ENCODE data around the gene CYP2C8.

Gene CYP2C8

DNA sequence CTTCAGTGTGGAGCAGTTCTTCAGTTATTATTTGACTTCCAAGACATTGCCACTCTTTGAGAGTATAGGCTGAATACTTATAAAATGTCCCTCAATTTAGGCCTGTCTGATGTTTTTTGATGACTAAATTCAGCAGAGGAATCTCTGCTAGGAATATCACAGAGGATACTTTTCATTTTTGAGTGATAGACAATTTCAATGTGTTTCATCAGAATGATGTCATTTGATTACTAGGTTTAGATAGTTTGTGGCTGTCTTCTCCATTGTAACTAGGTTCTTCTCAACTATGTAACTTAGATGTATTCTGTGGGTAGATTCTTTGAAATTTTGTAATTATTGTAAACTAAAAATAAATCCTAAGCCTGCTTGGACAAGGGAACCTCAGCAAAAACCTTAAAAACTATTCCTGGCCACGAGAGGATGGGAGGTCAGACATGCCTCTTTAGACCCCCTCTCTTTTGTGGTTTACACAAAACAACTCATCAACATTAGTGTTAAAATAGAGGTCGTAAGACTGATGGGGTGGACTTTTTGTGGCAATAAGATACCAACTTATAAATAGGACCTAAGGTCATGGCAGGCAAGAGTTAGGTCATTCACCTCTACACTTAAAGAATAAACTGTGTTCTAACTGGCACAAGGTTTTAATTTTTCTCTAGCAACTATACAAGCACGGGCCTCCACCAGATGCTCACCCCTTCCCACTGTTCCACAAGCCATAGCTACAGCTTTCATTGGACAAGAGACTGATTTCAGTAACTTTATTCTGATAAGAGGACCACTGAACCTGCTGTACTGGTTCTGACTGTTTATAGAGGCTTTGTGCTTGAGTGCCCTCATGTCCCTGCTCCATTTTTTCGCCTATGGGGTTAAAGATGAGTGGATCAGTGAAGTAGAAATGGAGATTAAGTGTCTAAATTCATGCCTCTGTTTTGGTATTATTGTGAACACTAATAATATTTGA is 33.7 kb downstream of the CYP2C8 start:
- FAIRE-seq, result no peak
- TF ChIP-seq TAF1 (IDR thresholded peaks at IDR 0.05; ENCODE audit: borderline replicate concordance, low read depth, low read length), result no peak
- TF ChIP-seq POLR2A (IDR thresholded peaks at IDR 0.05; ENCODE audit: low read depth, low read length), result no peak
- no peak for TF ChIP-seq POLR2AphosphoS5 (IDR thresholded peaks at IDR 0.05; ENCODE audit: low read depth, low read length)
- no peak for DNase-seq (ENCODE audit: insufficient read length)

GRCh38 chr10:95034401-95034800 is 34.9 kb downstream of the CYP2C8 start:
- no peak for FAIRE-seq
- no peak for DNase-seq (ENCODE audit: insufficient read length)
- TF ChIP-seq POLR2AphosphoS5 (IDR thresholded peaks at IDR 0.05; ENCODE audit: low read depth, low read length) (no peak), TAF1 (IDR thresholded peaks at IDR 0.05; ENCODE audit: borderline replicate concordance, low read depth, low read length) (no peak), POLR2A (IDR thresholded peaks at IDR 0.05; ENCODE audit: low read depth, low read length) (no peak)

DNA sequence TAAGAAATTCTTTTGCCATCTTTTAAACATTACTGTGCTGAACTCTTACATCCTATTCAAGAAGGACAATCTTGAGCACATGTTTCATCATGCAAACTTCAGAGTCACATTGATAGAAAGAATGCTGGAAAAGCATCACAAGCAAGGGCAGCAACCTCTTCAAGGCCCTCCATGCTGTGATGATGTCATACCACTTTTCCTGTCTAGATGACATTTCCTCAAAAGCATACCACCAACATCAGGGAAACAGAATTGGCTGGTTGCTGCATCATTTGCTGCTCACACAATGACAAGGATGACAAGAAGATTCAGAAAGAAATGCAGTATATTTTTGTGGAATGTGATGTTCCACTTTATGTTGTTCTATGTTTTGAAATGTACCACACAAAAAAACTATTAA is 37.6 kb downstream of the CYP2C8 start:
- TF ChIP-seq POLR2AphosphoS5 (IDR thresholded peaks at IDR 0.05; ENCODE audit: low read depth, low read length) (no peak), TAF1 (IDR thresholded peaks at IDR 0.05; ENCODE audit: borderline replicate concordance, low read depth, low read length) (no peak), POLR2A (IDR thresholded peaks at IDR 0.05; ENCODE audit: low read depth, low read length) (no peak)
- FAIRE-seq (no peak), DNase-seq (ENCODE audit: insufficient read length) (no peak)

DNA sequence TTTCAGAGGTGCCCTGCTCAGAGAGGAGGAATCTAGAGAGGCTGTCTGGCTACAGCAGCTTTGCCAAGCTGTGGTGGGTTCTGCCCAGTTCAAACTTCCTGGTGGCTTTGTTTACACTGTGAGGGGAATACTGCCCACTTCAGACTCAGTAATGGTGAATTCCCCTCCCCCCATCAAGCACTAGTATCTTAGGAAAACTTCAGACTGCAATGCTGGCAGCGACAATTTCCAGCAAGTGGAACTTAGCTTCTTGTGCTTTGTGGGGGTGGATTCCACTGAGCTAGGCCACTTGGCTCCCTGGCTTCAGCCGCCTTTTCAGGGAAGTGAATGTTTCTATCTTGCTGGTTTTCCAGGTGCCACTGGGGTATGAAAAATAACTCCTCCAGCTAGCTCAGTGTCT is 42.8 kb downstream of the CYP2C8 start:
- DNase-seq (ENCODE audit: insufficient read length) (no peak), FAIRE-seq (no peak)
- TF ChIP-seq POLR2AphosphoS5 (IDR thresholded peaks at IDR 0.05; ENCODE audit: low read depth, low read length), result no peak
- no peak for TF ChIP-seq POLR2A (IDR thresholded peaks at IDR 0.05; ENCODE audit: low read depth, low read length)
- TF ChIP-seq TAF1 (IDR thresholded peaks at IDR 0.05; ENCODE audit: borderline replicate concordance, low read depth, low read length), result no peak

DNA sequence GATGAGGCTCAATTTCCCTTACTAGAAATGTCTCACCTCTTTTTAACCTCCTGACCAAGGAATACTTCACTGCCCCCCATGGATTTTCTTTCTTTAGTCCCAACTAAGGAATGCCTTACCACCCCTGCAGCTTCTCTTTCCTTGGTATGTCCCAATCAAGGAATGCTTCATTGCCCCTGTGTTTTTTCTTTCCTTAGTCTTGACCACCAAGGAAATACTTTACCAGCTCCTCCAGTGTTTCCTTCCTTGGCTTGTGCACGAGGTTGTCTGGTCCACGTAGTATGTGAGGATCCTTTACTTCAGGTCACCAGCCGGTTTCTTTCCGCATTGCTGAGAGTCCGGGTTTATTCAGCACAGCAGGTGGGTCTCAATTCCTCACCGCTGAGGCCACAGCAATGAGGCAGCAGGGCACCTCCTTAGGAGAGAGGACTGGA is 71.5 kb downstream of the CYP2C8 start:
- FAIRE-seq (no peak), DNase-seq (ENCODE audit: insufficient read length) (no peak)
- no peak for TF ChIP-seq POLR2A (IDR thresholded peaks at IDR 0.05; ENCODE audit: low read depth, low read length)
- TF ChIP-seq TAF1 (IDR thresholded peaks at IDR 0.05; ENCODE audit: borderline replicate concordance, low read depth, low read length), result no peak
- no peak for TF ChIP-seq POLR2AphosphoS5 (IDR thresholded peaks at IDR 0.05; ENCODE audit: low read depth, low read length)

DNA sequence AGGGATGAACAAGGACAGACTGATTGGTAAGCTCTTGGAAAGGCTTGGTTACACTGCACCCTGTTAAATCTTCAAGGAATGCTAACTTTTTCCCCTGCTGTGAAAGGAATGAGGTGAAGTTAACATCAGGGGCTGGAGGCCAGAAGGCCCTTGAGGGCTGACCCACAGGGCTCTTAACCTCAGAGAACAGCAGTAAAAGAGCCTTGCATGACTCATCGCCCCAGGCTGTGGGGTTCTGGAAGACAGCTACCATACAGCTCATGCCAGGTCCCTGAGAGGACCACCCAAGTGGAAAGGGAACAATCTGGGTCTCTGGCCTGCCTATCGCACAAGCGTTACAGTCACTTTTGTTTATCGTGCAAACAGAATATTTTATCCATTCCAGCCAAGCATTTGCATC is 76.5 kb downstream of the CYP2C8 start:
- FAIRE-seq (no peak), DNase-seq (ENCODE audit: insufficient read length) (no peak)
- TF ChIP-seq TAF1 (IDR thresholded peaks at IDR 0.05; ENCODE audit: borderline replicate concordance, low read depth, low read length) (no peak), POLR2A (IDR thresholded peaks at IDR 0.05; ENCODE audit: low read depth, low read length) (no peak), POLR2AphosphoS5 (IDR thresholded peaks at IDR 0.05; ENCODE audit: low read depth, low read length) (no peak)

GRCh38 chr10:94991243-94991888 is 77.9 kb downstream of the CYP2C8 start:
- DNase-seq (ENCODE audit: insufficient read length) (no peak), FAIRE-seq (no peak)
- TF ChIP-seq POLR2AphosphoS5 (IDR thresholded peaks at IDR 0.05; ENCODE audit: low read depth, low read length) (no peak), POLR2A (IDR thresholded peaks at IDR 0.05; ENCODE audit: low read depth, low read length) (no peak), TAF1 (IDR thresholded peaks at IDR 0.05; ENCODE audit: borderline replicate concordance, low read depth, low read length) (no peak)

- TF ChIP-seq POLR2A (IDR thresholded peaks at IDR 0.05; ENCODE audit: low read depth, low read length) (no peak), TAF1 (IDR thresholded peaks at IDR 0.05; ENCODE audit: borderline replicate concordance, low read depth, low read length) (no peak), POLR2AphosphoS5 (IDR thresholded peaks at IDR 0.05; ENCODE audit: low read depth, low read length) (no peak)
- FAIRE-seq, result no peak
- no peak for DNase-seq (ENCODE audit: insufficient read length)
These were observed 80.1 kb downstream of the CYP2C8 start for GRCh38 chr10:94989192-94989591.
